Fibroblast of the aortic adventitia (primary cell): ENCODE measurements around the gene TBL1X. TPM values are rescaled to one million over a fixed set of nuclear protein-coding genes. Genes with fewer than 3 reads are reported as not detected.

Source experiments
- DNase-seq: peaks from one replicate; pipeline ENCODE4 v3.0.0-alpha.2; 2010; ENCODE audit warnings: low read depth
- H3K4me3 ChIP-seq: 2 replicates; pipeline ENCODE4 v1.5.1; 2011; ENCODE audit warnings: low read depth, mild to moderate bottlenecking, control low read depth, low read length, moderate library complexity
- total RNA-seq: library from RNA; depleted of rRNA; stranded (reverse); fragments of >200 nt; gene quantifications from 2 replicates; pipeline ENCODE4 v1.2.3, GENCODE V29; 2012; ENCODE audit warnings: low replicate concordance
- TF ChIP-seq, protein P1 (sequence below): IDR thresholded peaks from 2 replicates; pipeline ENCODE4 v1.5.1; 2011; ENCODE audit warnings: mild to moderate bottlenecking, low read length, control low read depth, inconsistent platforms; ENCODE audit not compliant: insufficient read depth

TBL1X gene
- total RNA-seq, 1 donor: 15.6 TPM

DNA sequence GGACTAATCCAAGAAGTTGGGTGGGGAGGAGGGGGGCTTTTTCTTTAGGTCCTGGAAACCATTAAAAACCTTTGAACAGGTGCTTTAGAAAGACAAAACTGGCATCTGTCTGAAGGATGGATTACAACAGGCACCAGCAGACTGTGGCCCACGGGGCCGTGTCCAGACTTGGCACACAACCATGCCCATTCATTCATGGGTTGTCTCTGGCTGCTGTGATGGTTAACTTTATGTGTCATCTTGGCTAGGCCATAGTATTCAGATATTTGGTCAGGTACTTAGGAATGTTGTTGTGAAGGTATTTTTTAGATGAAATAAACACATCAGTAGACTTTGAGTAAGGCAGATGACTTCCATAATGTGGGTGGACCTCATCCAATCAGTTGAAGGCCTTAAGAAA lies 45.5 kb downstream of the TBL1X start:
- no peak overlapping the region for H3K4me3 ChIP-seq
- TF ChIP-seq, protein P1, sequence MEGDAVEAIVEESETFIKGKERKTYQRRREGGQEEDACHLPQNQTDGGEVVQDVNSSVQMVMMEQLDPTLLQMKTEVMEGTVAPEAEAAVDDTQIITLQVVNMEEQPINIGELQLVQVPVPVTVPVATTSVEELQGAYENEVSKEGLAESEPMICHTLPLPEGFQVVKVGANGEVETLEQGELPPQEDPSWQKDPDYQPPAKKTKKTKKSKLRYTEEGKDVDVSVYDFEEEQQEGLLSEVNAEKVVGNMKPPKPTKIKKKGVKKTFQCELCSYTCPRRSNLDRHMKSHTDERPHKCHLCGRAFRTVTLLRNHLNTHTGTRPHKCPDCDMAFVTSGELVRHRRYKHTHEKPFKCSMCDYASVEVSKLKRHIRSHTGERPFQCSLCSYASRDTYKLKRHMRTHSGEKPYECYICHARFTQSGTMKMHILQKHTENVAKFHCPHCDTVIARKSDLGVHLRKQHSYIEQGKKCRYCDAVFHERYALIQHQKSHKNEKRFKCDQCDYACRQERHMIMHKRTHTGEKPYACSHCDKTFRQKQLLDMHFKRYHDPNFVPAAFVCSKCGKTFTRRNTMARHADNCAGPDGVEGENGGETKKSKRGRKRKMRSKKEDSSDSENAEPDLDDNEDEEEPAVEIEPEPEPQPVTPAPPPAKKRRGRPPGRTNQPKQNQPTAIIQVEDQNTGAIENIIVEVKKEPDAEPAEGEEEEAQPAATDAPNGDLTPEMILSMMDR: no peak
- no peak for DNase-seq

DNA sequence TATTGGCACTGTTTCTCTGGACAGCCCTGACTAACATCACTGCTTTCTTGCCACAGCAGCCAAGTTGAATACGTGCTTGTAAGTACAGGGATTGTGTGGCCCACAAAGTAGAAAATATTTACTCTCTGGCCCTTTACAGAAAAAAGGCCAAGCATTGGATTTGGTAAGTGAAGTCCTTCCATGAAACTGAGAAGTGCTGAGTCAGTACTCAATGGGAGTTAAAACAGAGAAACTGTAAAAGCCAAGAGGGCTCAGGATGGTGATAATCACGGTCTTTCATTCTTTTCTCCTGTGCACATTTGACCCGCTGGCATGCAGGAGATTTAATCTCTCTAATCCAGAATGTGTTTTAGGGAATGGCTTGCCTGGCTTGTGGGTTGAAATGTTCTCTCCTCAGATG lies 46.1 kb downstream of the TBL1X start:
- no peak overlapping the region for H3K4me3 ChIP-seq
- TF ChIP-seq, protein P1: no peak
- no peak for DNase-seq

DNA sequence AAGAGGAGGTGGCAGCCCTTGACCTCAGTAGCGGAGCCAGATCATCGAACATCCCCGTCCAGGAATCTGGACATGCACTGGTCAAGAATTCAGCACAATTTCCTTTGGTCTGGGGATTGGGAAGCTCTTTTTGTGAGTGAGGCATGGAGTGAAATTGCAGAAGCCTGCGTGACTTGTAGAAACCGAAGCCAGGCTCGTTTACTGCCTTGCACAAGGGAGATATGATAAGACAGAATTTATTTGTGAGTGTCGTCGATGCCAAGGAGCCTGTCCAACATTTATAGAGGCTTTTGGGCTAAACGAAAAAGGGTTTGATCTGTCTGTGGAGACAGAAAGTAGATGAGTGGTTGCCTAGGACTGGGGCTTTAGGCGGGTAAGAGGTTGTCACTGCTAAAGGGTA lies 50.6 kb downstream of the TBL1X start:
- DNase-seq: peak; percentile 18
- TF ChIP-seq, protein P1: no peak
- no peak overlapping the region for H3K4me3 ChIP-seq

DNA sequence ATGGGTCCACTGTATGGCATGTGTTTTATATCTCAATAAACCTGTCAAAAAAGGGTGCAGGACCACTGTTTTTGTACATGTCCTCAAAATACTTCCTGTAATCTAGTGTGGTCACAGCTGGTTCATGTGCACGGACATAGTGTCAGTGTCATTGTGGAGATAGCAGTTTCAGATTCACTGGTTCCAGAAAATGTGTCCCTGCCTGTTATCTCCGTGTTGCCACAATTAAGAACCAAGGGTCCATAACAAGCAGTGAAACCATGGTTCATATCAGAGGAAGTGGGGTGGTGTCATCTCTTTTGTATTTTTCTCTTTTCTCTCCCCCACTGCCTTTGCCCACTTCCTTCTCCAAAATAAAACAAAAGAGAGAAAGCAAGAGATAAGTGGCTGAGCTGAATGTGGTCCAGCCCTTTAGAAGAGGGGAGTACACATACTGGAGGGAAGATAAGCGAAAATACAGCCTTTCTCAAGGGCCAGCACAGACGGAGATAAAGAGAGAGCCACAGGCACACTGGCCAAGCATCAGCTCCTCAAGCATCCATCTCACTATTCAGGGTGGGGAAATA lies 51.2 kb downstream of the TBL1X start:
- TF ChIP-seq, protein P1: no peak
- no peak overlapping the region for H3K4me3 ChIP-seq
- peak; percentile 18 for DNase-seq

DNA sequence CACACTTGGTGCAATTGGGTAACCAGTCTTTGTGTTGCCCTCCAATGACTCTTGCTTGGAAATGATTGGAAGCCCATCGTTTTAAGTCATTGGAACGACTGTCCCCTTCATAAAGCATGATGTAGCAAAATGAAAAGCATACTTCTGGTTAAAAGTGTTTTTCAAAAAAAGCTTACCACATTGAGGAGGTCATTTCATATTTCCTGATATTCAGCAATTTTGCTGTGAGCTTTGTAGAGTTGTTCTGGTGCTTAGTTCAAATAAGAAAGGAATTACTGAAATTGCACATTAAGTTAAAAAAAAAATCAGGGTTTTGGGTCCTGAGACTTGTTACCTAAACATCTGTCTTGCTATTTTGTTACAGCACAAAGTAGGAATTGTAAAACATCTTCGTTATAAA lies 51.8 kb downstream of the TBL1X start:
- no peak overlapping the region for H3K4me3 ChIP-seq
- TF ChIP-seq, protein P1: no peak
- no peak for DNase-seq

DNA sequence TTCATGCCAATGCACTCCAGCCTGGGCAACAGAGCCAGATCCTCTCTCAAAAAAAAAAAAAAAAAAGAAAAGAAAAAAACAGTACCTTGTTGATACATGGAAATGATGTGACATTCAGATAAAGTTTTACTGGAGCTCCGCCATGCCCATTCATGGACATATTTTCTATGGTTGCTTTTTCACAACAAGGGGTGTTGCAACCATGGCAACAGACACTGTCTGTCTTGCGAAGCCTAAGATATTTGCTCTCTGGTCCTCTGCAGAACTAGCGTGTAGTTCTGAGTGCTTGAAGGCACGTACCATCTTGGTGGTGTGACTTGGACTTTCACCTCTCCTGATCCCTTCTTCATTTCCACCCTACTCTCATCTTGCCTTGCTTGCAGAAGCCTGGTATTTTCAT lies 53.2 kb downstream of the TBL1X start:
- TF ChIP-seq, protein P1: no peak
- no peak overlapping the region for H3K4me3 ChIP-seq
- DNase-seq: no peak

DNA sequence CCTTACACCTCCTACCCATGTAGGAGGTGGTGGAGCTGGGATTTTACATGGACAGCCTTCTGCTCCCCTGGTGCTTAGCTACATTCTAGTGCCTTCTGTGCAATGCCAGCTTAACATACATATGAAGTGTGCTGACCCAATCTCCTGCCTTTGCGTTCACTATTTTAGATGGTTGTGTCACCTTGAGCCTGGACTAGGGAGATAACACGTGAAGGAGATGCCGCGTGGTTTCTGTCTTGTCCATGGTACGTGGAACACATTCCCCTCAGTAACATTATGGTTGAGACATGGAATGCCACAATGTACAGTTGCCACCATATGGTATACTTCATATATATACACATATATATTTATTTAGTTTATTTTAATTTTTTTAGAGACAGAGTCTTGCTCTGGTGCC lies 54.0 kb downstream of the TBL1X start:
- no peak for DNase-seq
- no peak overlapping the region for H3K4me3 ChIP-seq
- TF ChIP-seq, protein P1: no peak
